GM18858 (cell line): ENCODE data around the gene PTTG1.
"Not testable (repeated sequence)": the region's sequence is repeated elsewhere in the genome, so short reads cannot be mapped to it uniquely, and the experiment has no call there.

Experiments
- ATAC-seq: cut with Tn5 transposase; IDR thresholded peaks from one replicate; pipeline ENCODE4 v1.9.1; 2021; ENCODE audit not compliant: unreplicated experiment

PTTG1 gene

GRCh38 chr5:160420331-160420610 is 1.4 kb upstream of the PTTG1 start:
- ATAC-seq: no peak

- ATAC-seq: no peak
Observed at GRCh38 chr5:160423099-160423498, 1.4 kb downstream of the PTTG1 start.

- ATAC-seq: no peak
Observed at GRCh38 chr5:160427607-160428006, 6.0 kb downstream of the PTTG1 start.

- no peak for ATAC-seq
Observed at GRCh38 chr5:160432196-160432595, 10.5 kb downstream of the PTTG1 start.

- no peak for ATAC-seq
Observed at GRCh38 chr5:160432787-160433186, 11.1 kb downstream of the PTTG1 start.

- ATAC-seq: peak; percentile 82
Observed at GRCh38 chr5:160434022-160434531, 12.4 kb downstream of the PTTG1 start.

- ATAC-seq: no peak
Observed at GRCh38 chr5:160435532-160435931, 13.9 kb downstream of the PTTG1 start.

GRCh38 chr5:160436017-160436416 is 14.4 kb downstream of the PTTG1 start:
- ATAC-seq: no peak

- not testable (repeated sequence) for ATAC-seq
Observed at GRCh38 chr5:160436661-160437060, 15.0 kb downstream of the PTTG1 start.

- no peak for ATAC-seq
Observed at GRCh38 chr5:160437271-160437670, 15.6 kb downstream of the PTTG1 start.

GRCh38 chr5:160438316-160439204 is 16.9 kb downstream of the PTTG1 start:
- peak; percentile 16 for ATAC-seq

- peak; percentile 44 for ATAC-seq
Observed at GRCh38 chr5:160439205-160439600, 17.5 kb downstream of the PTTG1 start.

GRCh38 chr5:160441311-160441781 is 19.7 kb downstream of the PTTG1 start:
- no peak for ATAC-seq

- ATAC-seq: peak; percentile 24
Observed at GRCh38 chr5:160442824-160443431, 21.3 kb downstream of the PTTG1 start.

GRCh38 chr5:160444407-160444806 is 22.8 kb downstream of the PTTG1 start:
- ATAC-seq: no peak

GRCh38 chr5:160445132-160445531 is 23.5 kb downstream of the PTTG1 start:
- ATAC-seq: peak; percentile 25

GRCh38 chr5:160445751-160446150 is 24.1 kb downstream of the PTTG1 start:
- ATAC-seq: no peak

- no peak for ATAC-seq
Observed at GRCh38 chr5:160448886-160449285, 27.2 kb downstream of the PTTG1 start.

GRCh38 chr5:160449458-160449857 is 27.8 kb downstream of the PTTG1 start:
- ATAC-seq: no peak

- peak; percentile 55 for ATAC-seq
Observed at GRCh38 chr5:160450164-160450932, 28.7 kb downstream of the PTTG1 start.

- no peak for ATAC-seq
Observed at GRCh38 chr5:160451281-160451680, 29.6 kb downstream of the PTTG1 start.
